ENCODE measurements around the gene HIBCH. TPM values are rescaled to one million over a fixed set of nuclear protein-coding genes. Genes with fewer than 3 reads are reported as not detected.
A peak's percentile ranks its signal among the peaks of the same experiment; 100 is the strongest.

Gene HIBCH
- polyA plus RNA-seq, 2 of the 4 experiments (the other 2 are of a cell fraction): 21.8 to 26.9 TPM

GRCh38 chr2:190333395-190333794 is 13.8 kb upstream of the HIBCH start:
- Histone ChIP-seq H3K4me3 (no peak overlapping the region), H3K9me3 (no peaks in the 10 kb centered on the region), H3K4me2 (peak overlapping the region; percentile 85), H3K4me1 (peaks cover 27% of the 10 kb centered on the region), H3K27ac (peak overlapping the region; percentile 66 to 82; a peak in 5 of 6 replicates)
- DNase-seq (ENCODE audit: low read depth in 1 of 2, low spot score in 1 of 2) (no peak), FAIRE-seq (no peak), ATAC-seq (no peak)
- POLR2A ChIA-PET: no interaction called here
- TF ChIP-seq MAFK (IDR thresholded peaks at IDR 0.05; ENCODE audit: partially characterized antibody) (peak; percentile 87), PHF8 (IDR thresholded peaks at IDR 0.05; ENCODE audit: borderline replicate concordance, low read depth) (no peak)
- WGBS (ENCODE audit: missing lambda C conversion rate): 70% methylated on average over 8 of the region's 8 CpGs
- CTCF ChIA-PET: interaction anchor here (1.1 kb wide), 1 partner anchor 13 kb away, joined by 5 read pairs; no protein-coding TSS in a partner anchor

- no peak for TF ChIP-seq CBX2 (IDR thresholded peaks at IDR 0.05; ENCODE audit: borderline replicate concordance, low read depth)
- TF ChIP-seq CTCF (IDR thresholded peaks at IDR 0.05): peak; percentile 49
- TF ChIP-seq RAD21 (conservative IDR thresholded peaks at IDR 0.05 in 1 of 2, IDR thresholded peaks at IDR 0.05 in 1 of 2): peak; percentile 48 to 63
- TF ChIP-seq TFCP2L1 (CRISPR knock-in tag; IDR thresholded peaks at IDR 0.05): no peak
- peak; percentile 49 for TF ChIP-seq SMC3 (IDR thresholded peaks at IDR 0.05)
- TF ChIP-seq CHD4 (IDR thresholded peaks at IDR 0.05; ENCODE audit: borderline replicate concordance): no peak
- no peak overlapping the region for H3K4me3 ChIP-seq
- no peak overlapping the region for H3K4me2 ChIP-seq
- no peak overlapping the region for H3K27ac ChIP-seq
- ChIA-PET POLR2A (interaction anchor here (0.5 kb wide), 1 partner anchor 182 kb away, joined by 4 read pairs; no protein-coding TSS in a partner anchor), CTCF (interaction anchor here (0.6 to 1.9 kb wide), 9 partner anchors 9 to 184 kb away, joined by 3 to 5 read pairs (median 3); partner anchors contain the start of gene HIBCH)
- DNase-seq (ENCODE audit: low read depth in 1 of 2, low spot score in 1 of 2) (peak in 1 of 2 experiments; percentile 29), FAIRE-seq (no peak), ATAC-seq (peak; percentile 19 to 51; a peak in 2 of 6 replicates)
- no peaks in the 10 kb centered on the region for H3K9me3 ChIP-seq
- 74% methylated on average over 3 of the region's 3 CpGs for WGBS (ENCODE audit: missing lambda C conversion rate)
- peaks cover 10% of the 10 kb centered on the region; the same call in 2 of the 3 replicates for H3K4me1 ChIP-seq
Measured at GRCh38 chr2:190328573-190329147, 9.0 kb upstream of the HIBCH start.

- FAIRE-seq: no peak
- CTCF ChIA-PET: interaction anchor here (0.6 to 1.6 kb wide), 6 partner anchors 8 to 182 kb away, joined by 3 to 5 read pairs (median 3); partner anchors contain the start of gene HIBCH
Measured at GRCh38 chr2:190327867-190328572, 8.4 kb upstream of the HIBCH start.

More at GRCh38 chr2:190327867-190328572, 8.4 kb upstream of the HIBCH start:
- DNase-seq (ENCODE audit: low read depth in 1 of 2, low spot score in 1 of 2): no peak
- POLR2A ChIA-PET: no interaction called here
- no peak overlapping the region for H3K4me3 ChIP-seq
- H3K9me3 ChIP-seq: no peaks in the 10 kb centered on the region
- TF ChIP-seq MAX (IDR thresholded peaks at IDR 0.05) (no peak), JUNB (IDR thresholded peaks at IDR 0.05) (no peak), FOSB (CRISPR knock-in tag; IDR thresholded peaks at IDR 0.05) (no peak), HOXB5 (CRISPR knock-in tag; IDR thresholded peaks at IDR 0.05) (no peak), RNF2 (IDR thresholded peaks at IDR 0.05; ENCODE audit: borderline replicate concordance, low read depth) (no peak), CBX2 (IDR thresholded peaks at IDR 0.05; ENCODE audit: borderline replicate concordance, low read depth) (no peak), CHD4 (IDR thresholded peaks at IDR 0.05; ENCODE audit: borderline replicate concordance) (no peak), MAZ (IDR thresholded peaks at IDR 0.05; ENCODE audit: borderline replicate concordance, low read depth, low read length) (no peak), NR3C1 (IDR thresholded peaks at IDR 0.05) (no peak), POLR2A (IDR thresholded peaks at IDR 0.05; ENCODE audit: low read length) (no peak), HOXA7 (CRISPR knock-in tag; IDR thresholded peaks at IDR 0.05) (no peak), FOXS1 (CRISPR knock-in tag; IDR thresholded peaks at IDR 0.05) (no peak), EHMT2 (IDR thresholded peaks at IDR 0.05; ENCODE audit: low read depth) (no peak), E2F6 (IDR thresholded peaks at IDR 0.05; ENCODE audit: borderline replicate concordance, low read depth) (no peak), GATA3 (IDR thresholded peaks at IDR 0.05; ENCODE audit: borderline replicate concordance) (no peak), RAD21 (conservative IDR thresholded peaks at IDR 0.05 in 1 of 2, IDR thresholded peaks at IDR 0.05 in 1 of 2) (no peak), ZSCAN20 (CRISPR knock-in tag; IDR thresholded peaks at IDR 0.05) (no peak)
- TF ChIP-seq, protein P1, sequence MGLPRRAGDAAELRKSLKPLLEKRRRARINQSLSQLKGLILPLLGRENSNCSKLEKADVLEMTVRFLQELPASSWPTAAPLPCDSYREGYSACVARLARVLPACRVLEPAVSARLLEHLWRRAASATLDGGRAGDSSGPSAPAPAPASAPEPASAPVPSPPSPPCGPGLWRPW (IDR thresholded peaks at IDR 0.05): no peak
- no peak overlapping the region for H3K27ac ChIP-seq
- WGBS (ENCODE audit: missing lambda C conversion rate): 54% methylated on average over 4 of the region's 4 CpGs
- peaks cover 5% of the 10 kb centered on the region; the same call in 1 of the 3 replicates for H3K4me1 ChIP-seq
- no peak overlapping the region for H3K4me2 ChIP-seq
- ATAC-seq: no peak

Measured in A549 (cell line).